Measurements from ENCODE around the gene SPATA31C2.
"Not testable (repeated sequence)": the region's sequence is repeated elsewhere in the genome, so short reads cannot be mapped to it uniquely, and the experiment has no call there.

GRCh38 chr9:88118121-88118520 is 20.2 kb downstream of the SPATA31C2 start:
- not testable (repeated sequence) for TF ChIP-seq CTCF (conservative IDR thresholded peaks at IDR 0.05 in 1 of 2, IDR thresholded peaks at IDR 0.05 in 1 of 2; ENCODE audit: low read depth in 1 of 2, low read length in 2 of 2); EZH2 (IDR thresholded peaks at IDR 0.05; ENCODE audit: low read length, missing control alignments)
